HepG2 (cell line): ENCODE measurements around the gene COPS7B. TPM values are rescaled to one million over a fixed set of nuclear protein-coding genes. Genes with fewer than 3 reads are reported as not detected.

Source experiments
- CC2D1A ChIP-seq: sonication (generic); formaldehyde crosslinking; IDR thresholded peaks from 2 replicates; pipeline ENCODE4 v1.8.1; 2023; ENCODE audit warnings: mild to moderate bottlenecking, missing genetic modification reagents
- CENPBD1 ChIP-seq: sonication (generic); formaldehyde crosslinking; IDR thresholded peaks from 2 replicates; pipeline ENCODE4 v1.8.0; 2022; ENCODE audit warnings: missing genetic modification reagents, low read depth, mild to moderate bottlenecking, borderline replicate concordance
- ESRRA ChIP-seq: sonication (generic); formaldehyde crosslinking; IDR thresholded peaks from 2 replicates; pipeline ENCODE4 v1.5.1; 2020; ENCODE audit warnings: mild to moderate bottlenecking, low read depth, missing genetic modification reagents
- FOXC1 ChIP-seq: sonication (generic); formaldehyde crosslinking; IDR thresholded peaks from 2 replicates; pipeline ENCODE4 v1.8.0; 2022; ENCODE audit warnings: mild to moderate bottlenecking, missing genetic modification reagents, borderline replicate concordance
- GTF3A ChIP-seq: sonication (generic); formaldehyde crosslinking; conservative IDR thresholded peaks from 2 replicates; pipeline ENCODE4 v1.4.0; 2020; ENCODE audit warnings: mild to moderate bottlenecking, missing genetic modification reagents
- MTF1 ChIP-seq: sonication (generic); formaldehyde crosslinking; IDR thresholded peaks from 2 replicates; pipeline ENCODE4 v1.5.0; 2020; ENCODE audit warnings: missing genetic modification reagents
- NFE2 ChIP-seq: sonication (generic); formaldehyde crosslinking; IDR thresholded peaks from 2 replicates; pipeline ENCODE4 v1.4.0; 2020; ENCODE audit warnings: missing genetic modification reagents
- PLRG1 ChIP-seq: fragments of 450-650 bp; conservative IDR thresholded peaks from 2 replicates; pipeline ENCODE4 v1.6.1; 2016
- REL ChIP-seq: sonication (generic); formaldehyde crosslinking; conservative IDR thresholded peaks from 2 replicates; pipeline ENCODE4 v1.8.0; 2022; ENCODE audit warnings: mild to moderate bottlenecking, missing genetic modification reagents, moderate library complexity
- SPEN ChIP-seq: sonication (generic); formaldehyde crosslinking; IDR thresholded peaks from 2 replicates; pipeline ENCODE4 v1.5.1; 2020; ENCODE audit warnings: low read depth, mild to moderate bottlenecking, missing genetic modification reagents
- TMF1 ChIP-seq: sonication (generic); formaldehyde crosslinking; IDR thresholded peaks from 2 replicates; pipeline ENCODE4 v1.8.1; 2022; ENCODE audit warnings: low read depth, missing genetic modification reagents
- U2AF2 ChIP-seq: fragments of 200-400 bp; formaldehyde crosslinking; IDR thresholded peaks from 2 replicates; pipeline ENCODE4 v1.6.1; 2017; ENCODE audit warnings: low read depth, mild to moderate bottlenecking, low read length
- ZBTB7B ChIP-seq: sonication (generic); formaldehyde crosslinking; IDR thresholded peaks from 2 replicates; pipeline ENCODE4 v1.4.0; 2020; ENCODE audit warnings: missing genetic modification reagents
- ZNF430 ChIP-seq: sonication (generic); formaldehyde crosslinking; IDR thresholded peaks from 2 replicates; pipeline ENCODE4 v1.9.0; 2021; ENCODE audit warnings: mild to moderate bottlenecking, missing genetic modification reagents
- ZNF446 ChIP-seq: sonication (generic); formaldehyde crosslinking; IDR thresholded peaks from 2 replicates; pipeline ENCODE4 v1.5.0; 2020; ENCODE audit warnings: mild to moderate bottlenecking, missing genetic modification reagents
- ZNF549 ChIP-seq: sonication (generic); formaldehyde crosslinking; IDR thresholded peaks from 2 replicates; pipeline ENCODE4 v1.5.0; 2020; ENCODE audit warnings: missing genetic modification reagents
- ZNF605 ChIP-seq: sonication (generic); formaldehyde crosslinking; IDR thresholded peaks from 2 replicates; pipeline ENCODE4 v1.8.0; 2022; ENCODE audit warnings: mild to moderate bottlenecking, missing genetic modification reagents
- ZNF7 ChIP-seq: IDR thresholded peaks from 2 replicates; pipeline ENCODE4 v1.6.1; 2016; ENCODE audit warnings: missing biosample characterization, missing genetic modification reagents
- ZNF782 ChIP-seq: sonication (generic); formaldehyde crosslinking; IDR thresholded peaks from 2 replicates; pipeline ENCODE4 v1.4.0; 2020; ENCODE audit warnings: missing genetic modification reagents, mild to moderate bottlenecking, borderline replicate concordance
- ZSCAN20 ChIP-seq: sonication (generic); formaldehyde crosslinking; IDR thresholded peaks from 2 replicates; pipeline ENCODE4 v1.4.0; 2020; ENCODE audit warnings: missing genetic modification reagents, mild to moderate bottlenecking, borderline replicate concordance
- ZSCAN21 ChIP-seq: sonication (generic); formaldehyde crosslinking; IDR thresholded peaks from 2 replicates; pipeline ENCODE4 v1.8.0; 2022; ENCODE audit warnings: mild to moderate bottlenecking, missing genetic modification reagents, moderate library complexity, borderline replicate concordance
- ZSCAN5A ChIP-seq: sonication (generic); formaldehyde crosslinking; IDR thresholded peaks from 2 replicates; pipeline ENCODE4 v1.8.0; 2022; ENCODE audit warnings: mild to moderate bottlenecking, missing genetic modification reagents, borderline replicate concordance
- polyA plus RNA-seq, 8 experiments: library from polyadenylated mRNA; depleted of rRNA in 3 of 8; stranded (reverse) in 7 of 8; unstranded in 1 of 8; fragments of >200 nt; fragmentation: Illumina TruSeq in 4 of 8; extraction: Trizol in 4 of 8; gene quantifications; 2 replicates each; pipeline versions ENCODE4 v1.2.1 to v1.2.3, GENCODE V29; 2011 to 2016; ENCODE audit warnings: low read depth in 4 of 8, missing spikeins in 1 of 8, mixed read lengths in 1 of 8; ENCODE audit not compliant: insufficient read depth in 1 of 8
- total RNA-seq, 5 experiments: library from RNA; depleted of rRNA; stranded (reverse); fragments of >200 nt; fragmentation: Illumina TruSeq; extraction: Trizol; gene quantifications; 2 replicates each; pipeline ENCODE4 v1.2.3, GENCODE V29; 2016; ENCODE audit warnings: low read depth in 1 of 5
- TF ChIP-seq, protein P1 (sequence below): sonication (generic); formaldehyde crosslinking; IDR thresholded peaks from 2 replicates; pipeline ENCODE4 v1.8.0; 2022; ENCODE audit warnings: missing genetic modification reagents, mild to moderate bottlenecking, inconsistent platforms, borderline replicate concordance
- TF ChIP-seq, protein P2 (sequence below): sonication (generic); formaldehyde crosslinking; IDR thresholded peaks from 2 replicates; pipeline ENCODE4 v1.5.1; 2020; ENCODE audit warnings: missing genetic modification reagents, mild to moderate bottlenecking, borderline replicate concordance

COPS7B gene
- total and polyA plus RNA-seq, 2 of the 13 experiments (the other 11 are each of a cell fraction or from before 2014, with no cell fraction given) = 30.6 to 62.7 TPM

DNA sequence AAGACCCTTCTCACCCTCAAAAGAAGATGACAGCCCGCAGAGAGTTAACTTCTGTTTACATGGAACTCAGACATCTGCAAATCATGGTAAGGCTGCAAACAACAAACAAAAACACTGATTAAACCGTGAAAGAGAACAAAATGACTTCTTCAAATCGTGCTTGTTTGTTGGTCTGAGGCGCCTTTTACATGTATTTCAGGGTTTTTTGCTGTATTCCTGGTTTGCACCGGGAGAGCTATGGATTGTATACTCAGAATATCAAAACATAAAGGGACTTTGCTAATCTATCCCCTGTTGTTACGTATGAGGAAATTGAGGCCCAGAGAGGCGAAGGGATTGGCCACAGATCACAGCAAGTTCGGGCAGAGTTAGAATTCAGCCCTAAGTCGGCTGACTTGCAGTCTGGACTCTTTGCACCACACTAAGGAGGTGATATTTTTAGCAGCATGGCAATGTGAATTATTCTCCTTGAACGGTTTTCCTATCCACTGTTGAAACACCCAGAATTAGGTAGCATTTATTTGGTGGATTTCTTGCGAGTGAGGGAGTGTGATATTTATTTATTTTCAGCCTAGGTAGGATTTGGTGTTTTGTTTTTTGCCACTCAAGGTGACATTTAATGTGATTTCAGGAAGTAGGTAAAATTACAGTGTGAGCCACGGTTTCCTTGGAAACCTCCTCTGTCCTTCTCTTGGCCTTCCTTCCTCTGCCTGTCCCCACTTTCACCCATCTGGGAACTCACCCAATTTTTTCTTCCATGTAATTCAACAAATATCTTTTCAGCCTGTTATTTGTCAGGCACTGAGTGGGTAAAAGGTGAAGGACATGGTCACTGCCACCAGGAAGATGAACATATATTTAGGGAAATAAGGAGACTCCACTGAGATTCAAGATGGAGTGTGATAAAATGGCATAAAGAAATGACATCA lies 4.2 kb upstream of the COPS7B start (continued):
- TF ChIP-seq, protein P1, sequence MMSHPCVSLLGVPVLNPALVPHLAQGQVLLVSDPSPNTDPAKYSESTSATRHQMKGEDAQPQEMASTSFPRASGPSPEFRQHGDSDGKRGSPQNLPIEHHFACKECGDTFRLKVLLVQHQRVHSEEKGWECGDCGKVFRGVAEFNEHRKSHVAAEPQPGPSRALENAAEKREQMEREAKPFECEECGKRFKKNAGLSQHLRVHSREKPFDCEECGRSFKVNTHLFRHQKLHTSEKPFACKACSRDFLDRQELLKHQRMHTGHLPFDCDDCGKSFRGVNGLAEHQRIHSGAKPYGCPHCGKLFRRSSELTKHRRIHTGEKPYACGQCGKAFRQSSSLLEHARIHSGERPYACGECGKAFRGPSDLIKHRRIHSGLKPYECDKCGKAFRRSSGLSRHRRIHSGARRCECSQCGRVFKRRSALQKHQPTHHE = no peak
- TF ChIP-seq ZNF605 (no peak; the same call in 1 of the 2 replicates), ZNF782 (no peak), ZNF549 (CRISPR knock-in tag) (0 out of 2 replicates have a peak, but pooled peaks have one; percentile 2), SPEN (CRISPR knock-in tag) (no peak; the same call in 1 of the 2 replicates), GTF3A (CRISPR knock-in tag) (no peak), ZNF7 (no peak), U2AF2 (no peak), NFE2 (CRISPR knock-in tag) (no peak), REL (peak; percentile 32; the same call in 1 of the 2 replicates), FOXC1 (CRISPR knock-in tag) (0 out of 2 replicates have a peak, but pooled peaks have one; percentile 44), ZBTB7B (CRISPR knock-in tag) (0 out of 2 replicates have a peak, but pooled peaks have one; percentile 2), MTF1 (CRISPR knock-in tag) (no peak), ESRRA (CRISPR knock-in tag) (0 out of 2 replicates have a peak, but pooled peaks have one; percentile 9), PLRG1 (no peak), CC2D1A (CRISPR knock-in tag) (0 out of 2 replicates have a peak, but pooled peaks have one; percentile 26), ZSCAN21 (CRISPR knock-in tag) (no peak), CENPBD1 (CRISPR knock-in tag) (no peak), TMF1 (CRISPR knock-in tag) (no peak), ZNF430 (CRISPR knock-in tag) (0 out of 2 replicates have a peak, but pooled peaks have one; percentile 3), ZNF446 (CRISPR knock-in tag) (no peak), ZSCAN20 (CRISPR knock-in tag) (0 out of 2 replicates have a peak, but pooled peaks have one; percentile 4), ZSCAN5A (0 out of 2 replicates have a peak, but pooled peaks have one; percentile 8)
- TF ChIP-seq, protein P2, sequence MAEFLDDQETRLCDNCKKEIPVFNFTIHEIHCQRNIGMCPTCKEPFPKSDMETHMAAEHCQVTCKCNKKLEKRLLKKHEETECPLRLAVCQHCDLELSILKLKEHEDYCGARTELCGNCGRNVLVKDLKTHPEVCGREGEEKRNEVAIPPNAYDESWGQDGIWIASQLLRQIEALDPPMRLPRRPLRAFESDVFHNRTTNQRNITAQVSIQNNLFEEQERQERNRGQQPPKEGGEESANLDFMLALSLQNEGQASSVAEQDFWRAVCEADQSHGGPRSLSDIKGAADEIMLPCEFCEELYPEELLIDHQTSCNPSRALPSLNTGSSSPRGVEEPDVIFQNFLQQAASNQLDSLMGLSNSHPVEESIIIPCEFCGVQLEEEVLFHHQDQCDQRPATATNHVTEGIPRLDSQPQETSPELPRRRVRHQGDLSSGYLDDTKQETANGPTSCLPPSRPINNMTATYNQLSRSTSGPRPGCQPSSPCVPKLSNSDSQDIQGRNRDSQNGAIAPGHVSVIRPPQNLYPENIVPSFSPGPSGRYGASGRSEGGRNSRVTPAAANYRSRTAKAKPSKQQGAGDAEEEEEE (CRISPR knock-in tag) = no peak
